Neural cell (in vitro differentiated cells): ENCODE results near the gene CPNE4. TPM values are rescaled to one million over a fixed set of nuclear protein-coding genes. Genes with fewer than 3 reads are reported as not detected.

Experiments
- H2AFZ ChIP-seq: fragments of 200-600, 300-800 bp; sonication (generic), shearing (Covaris generic); 2 replicates; pipeline ENCODE4 v1.6.0; 2014; ENCODE audit warnings: low read depth, mild to moderate bottlenecking, antibody characterized with exemption, low read length, moderate library complexity
- H3F3A ChIP-seq: fragments of 200-600 bp; shearing (Covaris generic); 2 replicates; pipeline ENCODE4 v1.6.1; 2016; ENCODE audit warnings: mild to moderate bottlenecking, moderate library complexity, mixed read lengths, antibody characterized with exemption, low read length; ENCODE audit not compliant: insufficient read depth, poor library complexity, severe bottlenecking
- H3K27ac ChIP-seq: fragments of 200-600, 300-800 bp; sonication (generic), shearing (Covaris generic); 2 replicates; pipeline ENCODE4 v1.5.1; 2014; ENCODE audit warnings: mild to moderate bottlenecking, low read length, moderate library complexity
- H3K27me3 ChIP-seq: fragments of 300-800, 200-600 bp; sonication (generic), shearing (Covaris generic); 2 replicates; pipeline ENCODE4 v1.6.0; 2014; ENCODE audit warnings: mild to moderate bottlenecking, low read depth, low read length, moderate library complexity; ENCODE audit not compliant: insufficient read depth
- H3K36me3 ChIP-seq: fragments of 300-800, 200-600 bp; sonication (generic), shearing (Covaris generic); 2 replicates; pipeline ENCODE4 v1.5.1; 2014; ENCODE audit warnings: mild to moderate bottlenecking, antibody characterized with exemption, low read length, moderate library complexity; ENCODE audit not compliant: insufficient read depth
- H3K4me2 ChIP-seq: fragments of 300-800, 200-600 bp; sonication (generic), shearing (Covaris generic); 2 replicates; pipeline ENCODE4 v1.6.0; 2014; ENCODE audit warnings: mild to moderate bottlenecking, low read length
- H3K4me3 ChIP-seq: fragments of 300-800, 200-600 bp; sonication (generic), shearing (Covaris generic); 2 replicates; pipeline ENCODE4 v1.5.1; 2014; ENCODE audit warnings: mild to moderate bottlenecking, low read length, moderate library complexity
- H3K79me2 ChIP-seq: fragments of 200-600 bp; shearing (Covaris generic); replicated peaks from 2 replicates; pipeline ENCODE4 v1.6.0; 2014; ENCODE audit warnings: mild to moderate bottlenecking, low read length, moderate library complexity; ENCODE audit not compliant: insufficient read depth
- H3K9ac ChIP-seq: fragments of 300-800, 200-600 bp; sonication (generic), shearing (Covaris generic); 2 replicates; pipeline ENCODE4 v1.6.1; 2016; ENCODE audit warnings: mild to moderate bottlenecking, low read length, mixed read lengths
- H3K9me2 ChIP-seq: fragments of 200-600 bp; shearing (Covaris generic); 2 replicates; pipeline ENCODE4 v1.6.1; 2016; ENCODE audit warnings: mild to moderate bottlenecking, low read length, mixed read lengths; ENCODE audit not compliant: insufficient read depth
- H3K9me3 ChIP-seq: fragments of 200-600, 300-800 bp; sonication (generic), shearing (Covaris generic); 2 replicates; pipeline ENCODE4 v1.6.1; 2016; ENCODE audit warnings: mild to moderate bottlenecking, mixed run types, low read length, moderate library complexity, mixed read lengths
- H4K20me1 ChIP-seq: fragments of 200-600 bp; shearing (Covaris generic); 2 replicates; pipeline ENCODE4 v1.6.1; 2016; ENCODE audit warnings: mild to moderate bottlenecking, mixed run types; ENCODE audit not compliant: insufficient read depth
- EP300 ChIP-seq: fragments of 450-650 bp; conservative IDR thresholded peaks from 2 replicates; pipeline ENCODE4 v1.6.1; 2014; ENCODE audit warnings: antibody characterized with exemption, mild to moderate bottlenecking, moderate library complexity; ENCODE audit not compliant: poor library complexity, severe bottlenecking
- EZH2 ChIP-seq: fragments of 200-600, 300-800 bp; shearing (Covaris generic), sonication (generic); IDR thresholded peaks from 2 replicates; pipeline ENCODE4 v1.6.1; 2014; ENCODE audit warnings: antibody characterized with exemption, low read length, borderline replicate concordance, mild to moderate bottlenecking; ENCODE audit not compliant: insufficient read depth, poor library complexity, severe bottlenecking
- MXI1 ChIP-seq: fragments of 450-650 bp; conservative IDR thresholded peaks from 2 replicates; pipeline ENCODE4 v1.6.1; 2014; ENCODE audit warnings: antibody characterized with exemption, mild to moderate bottlenecking; ENCODE audit not compliant: poor library complexity, severe bottlenecking
- POLR2AphosphoS5 ChIP-seq: IDR thresholded peaks from 2 replicates; pipeline ENCODE4 v1.6.1; 2012
- RAD21 ChIP-seq: fragments of 450-650 bp; conservative IDR thresholded peaks from 2 replicates; pipeline ENCODE4 v1.6.1; 2014; ENCODE audit warnings: antibody characterized with exemption, mild to moderate bottlenecking, moderate library complexity
- SMC3 ChIP-seq: fragments of 450-650 bp; conservative IDR thresholded peaks from 2 replicates; pipeline ENCODE4 v1.6.1; 2014; ENCODE audit warnings: antibody characterized with exemption, mild to moderate bottlenecking, moderate library complexity; ENCODE audit not compliant: poor library complexity
- TAF1 ChIP-seq: IDR thresholded peaks from 2 replicates; pipeline ENCODE4 v1.6.1; 2012; ENCODE audit warnings: low read depth
- polyA plus RNA-seq: library from polyadenylated mRNA; depleted of rRNA; stranded (reverse); fragments of >200 nt; gene quantifications from 2 replicates; pipeline ENCODE4 v1.2.3, GENCODE V29; 2014
- TF ChIP-seq, protein P1 (sequence below): fragments of 450-650 bp; IDR thresholded peaks from 2 replicates; pipeline ENCODE4 v1.5.1; 2014; ENCODE audit warnings: antibody characterized with exemption, mild to moderate bottlenecking, moderate library complexity; ENCODE audit not compliant: poor library complexity, severe bottlenecking
- TF ChIP-seq, protein P2 (sequence below): IDR thresholded peaks from 2 replicates; pipeline ENCODE4 v1.6.1; 2012; ENCODE audit warnings: borderline replicate concordance

Gene CPNE4
- polyA plus RNA-seq, 1 donor from 2014 or later = 0.59 TPM

DNA sequence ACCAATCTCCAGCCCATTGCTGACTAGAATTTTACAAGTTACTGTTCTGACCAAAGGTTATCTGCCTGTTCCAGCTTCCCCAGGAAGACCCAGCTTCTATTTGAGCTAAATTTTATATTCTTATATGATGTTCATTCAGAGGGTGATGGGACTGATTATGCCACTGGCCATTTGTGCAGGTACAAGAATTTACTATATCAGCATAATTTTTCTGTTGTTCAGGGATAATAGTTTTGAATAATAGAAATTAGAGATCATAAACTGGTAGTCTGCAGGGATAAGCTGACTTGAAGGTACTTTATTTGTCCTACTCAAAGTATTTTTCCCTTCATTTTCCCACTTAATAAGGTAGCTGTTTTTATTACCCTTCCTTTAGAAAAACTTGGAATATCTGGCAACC is 309.4 kb downstream of the CPNE4 start:
- Histone ChIP-seq H3K4me3 (no peak overlapping the region), H3K36me3 (no peaks in the 10 kb centered on the region), H3K9ac (no peak overlapping the region), H3K27ac (no peak overlapping the region), H4K20me1 (no peaks in the 10 kb centered on the region), H2AFZ (no peak overlapping the region), H3K27me3 (no peaks in the 10 kb centered on the region), H3K79me2 (no peaks in the 10 kb centered on the region), H3K9me3 (no peaks in the 10 kb centered on the region), H3K4me2 (no peak overlapping the region), H3K9me2 (no peaks in the 10 kb centered on the region), H3F3A (no peaks in the 10 kb centered on the region)
- TF ChIP-seq TAF1 = no peak
- TF ChIP-seq MXI1 = no peak
- no peak for TF ChIP-seq POLR2AphosphoS5

DNA sequence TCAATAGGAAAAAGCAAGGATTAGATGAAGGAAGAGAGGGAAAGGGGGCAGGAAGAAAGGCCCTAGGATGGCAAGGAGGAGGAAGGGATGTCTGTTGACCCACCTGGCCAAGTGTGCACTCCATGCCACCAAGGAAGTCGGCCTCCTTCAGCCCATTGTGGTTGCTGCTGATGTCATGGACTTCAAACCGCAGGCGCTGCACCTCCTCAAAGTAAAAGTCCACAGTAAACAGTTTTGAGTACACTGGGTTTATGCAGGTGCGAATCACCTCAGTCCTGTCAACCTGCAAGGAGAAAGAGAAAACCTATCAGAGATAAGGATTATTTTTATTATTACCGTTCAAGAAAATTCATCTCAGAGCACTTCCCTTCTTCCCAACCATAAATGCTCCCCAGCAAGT is 311.5 kb downstream of the CPNE4 start:
- H3K9me2 ChIP-seq = no peaks in the 10 kb centered on the region
- H3K79me2 ChIP-seq = no peaks in the 10 kb centered on the region
- no peak overlapping the region for H3K27ac ChIP-seq
- H3K4me2 ChIP-seq = no peak overlapping the region
- TF ChIP-seq RAD21 (no peak), POLR2AphosphoS5 (no peak), EZH2 (no peak), TAF1 (no peak), EP300 (no peak), SMC3 (no peak), MXI1 (no peak)
- TF ChIP-seq, protein P1, sequence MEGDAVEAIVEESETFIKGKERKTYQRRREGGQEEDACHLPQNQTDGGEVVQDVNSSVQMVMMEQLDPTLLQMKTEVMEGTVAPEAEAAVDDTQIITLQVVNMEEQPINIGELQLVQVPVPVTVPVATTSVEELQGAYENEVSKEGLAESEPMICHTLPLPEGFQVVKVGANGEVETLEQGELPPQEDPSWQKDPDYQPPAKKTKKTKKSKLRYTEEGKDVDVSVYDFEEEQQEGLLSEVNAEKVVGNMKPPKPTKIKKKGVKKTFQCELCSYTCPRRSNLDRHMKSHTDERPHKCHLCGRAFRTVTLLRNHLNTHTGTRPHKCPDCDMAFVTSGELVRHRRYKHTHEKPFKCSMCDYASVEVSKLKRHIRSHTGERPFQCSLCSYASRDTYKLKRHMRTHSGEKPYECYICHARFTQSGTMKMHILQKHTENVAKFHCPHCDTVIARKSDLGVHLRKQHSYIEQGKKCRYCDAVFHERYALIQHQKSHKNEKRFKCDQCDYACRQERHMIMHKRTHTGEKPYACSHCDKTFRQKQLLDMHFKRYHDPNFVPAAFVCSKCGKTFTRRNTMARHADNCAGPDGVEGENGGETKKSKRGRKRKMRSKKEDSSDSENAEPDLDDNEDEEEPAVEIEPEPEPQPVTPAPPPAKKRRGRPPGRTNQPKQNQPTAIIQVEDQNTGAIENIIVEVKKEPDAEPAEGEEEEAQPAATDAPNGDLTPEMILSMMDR = no peak
- TF ChIP-seq, protein P2, sequence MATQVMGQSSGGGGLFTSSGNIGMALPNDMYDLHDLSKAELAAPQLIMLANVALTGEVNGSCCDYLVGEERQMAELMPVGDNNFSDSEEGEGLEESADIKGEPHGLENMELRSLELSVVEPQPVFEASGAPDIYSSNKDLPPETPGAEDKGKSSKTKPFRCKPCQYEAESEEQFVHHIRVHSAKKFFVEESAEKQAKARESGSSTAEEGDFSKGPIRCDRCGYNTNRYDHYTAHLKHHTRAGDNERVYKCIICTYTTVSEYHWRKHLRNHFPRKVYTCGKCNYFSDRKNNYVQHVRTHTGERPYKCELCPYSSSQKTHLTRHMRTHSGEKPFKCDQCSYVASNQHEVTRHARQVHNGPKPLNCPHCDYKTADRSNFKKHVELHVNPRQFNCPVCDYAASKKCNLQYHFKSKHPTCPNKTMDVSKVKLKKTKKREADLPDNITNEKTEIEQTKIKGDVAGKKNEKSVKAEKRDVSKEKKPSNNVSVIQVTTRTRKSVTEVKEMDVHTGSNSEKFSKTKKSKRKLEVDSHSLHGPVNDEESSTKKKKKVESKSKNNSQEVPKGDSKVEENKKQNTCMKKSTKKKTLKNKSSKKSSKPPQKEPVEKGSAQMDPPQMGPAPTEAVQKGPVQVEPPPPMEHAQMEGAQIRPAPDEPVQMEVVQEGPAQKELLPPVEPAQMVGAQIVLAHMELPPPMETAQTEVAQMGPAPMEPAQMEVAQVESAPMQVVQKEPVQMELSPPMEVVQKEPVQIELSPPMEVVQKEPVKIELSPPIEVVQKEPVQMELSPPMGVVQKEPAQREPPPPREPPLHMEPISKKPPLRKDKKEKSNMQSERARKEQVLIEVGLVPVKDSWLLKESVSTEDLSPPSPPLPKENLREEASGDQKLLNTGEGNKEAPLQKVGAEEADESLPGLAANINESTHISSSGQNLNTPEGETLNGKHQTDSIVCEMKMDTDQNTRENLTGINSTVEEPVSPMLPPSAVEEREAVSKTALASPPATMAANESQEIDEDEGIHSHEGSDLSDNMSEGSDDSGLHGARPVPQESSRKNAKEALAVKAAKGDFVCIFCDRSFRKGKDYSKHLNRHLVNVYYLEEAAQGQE = no peak
- no peaks in the 10 kb centered on the region for H3F3A ChIP-seq
- no peak overlapping the region for H3K9ac ChIP-seq
- no peaks in the 10 kb centered on the region for H4K20me1 ChIP-seq
- no peak overlapping the region for H3K4me3 ChIP-seq
- no peak overlapping the region for H2AFZ ChIP-seq
- no peaks in the 10 kb centered on the region for H3K9me3 ChIP-seq
- H3K27me3 ChIP-seq = no peaks in the 10 kb centered on the region
- H3K36me3 ChIP-seq = no peaks in the 10 kb centered on the region

DNA sequence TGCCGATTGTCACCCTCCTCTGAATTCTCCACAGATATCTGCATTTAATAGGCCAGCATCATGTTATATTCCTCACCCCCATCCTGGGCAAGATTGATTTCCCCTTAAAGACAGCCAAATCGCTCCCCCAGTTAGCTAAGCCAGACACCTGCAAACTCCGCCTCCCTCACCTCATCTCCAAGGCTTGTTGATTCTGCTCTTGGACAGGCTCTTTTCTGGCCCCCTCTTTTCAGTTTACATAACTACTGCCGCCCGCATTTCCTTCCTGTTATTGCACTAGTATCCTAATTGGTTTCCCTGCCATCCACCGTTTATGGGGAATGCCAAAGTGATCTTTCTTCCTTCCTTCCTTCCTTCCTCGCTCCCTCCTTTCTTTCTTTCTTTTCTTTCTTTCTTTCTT is 317.3 kb downstream of the CPNE4 start:
- H3K4me2 ChIP-seq = no peak overlapping the region

More for the DNA sequence above, 317.3 kb downstream of the CPNE4 start:
- no peaks in the 10 kb centered on the region for H3K79me2 ChIP-seq
- no peaks in the 10 kb centered on the region for H3K9me3 ChIP-seq
- no peaks in the 10 kb centered on the region for H3F3A ChIP-seq
- H3K4me3 ChIP-seq = no peak overlapping the region
- no peaks in the 10 kb centered on the region for H3K9me2 ChIP-seq
- H4K20me1 ChIP-seq = no peaks in the 10 kb centered on the region
- no peak overlapping the region for H3K9ac ChIP-seq
- H3K36me3 ChIP-seq = no peaks in the 10 kb centered on the region
- no peaks in the 10 kb centered on the region for H3K27me3 ChIP-seq
- H3K27ac ChIP-seq = no peak overlapping the region
- no peak overlapping the region for H2AFZ ChIP-seq
- no peak for TF ChIP-seq RAD21
- TF ChIP-seq EZH2 = no peak
- no peak for TF ChIP-seq POLR2AphosphoS5
- TF ChIP-seq, protein P2 = no peak
- TF ChIP-seq TAF1 = no peak
- TF ChIP-seq, protein P1 = no peak
- TF ChIP-seq MXI1 = no peak
- TF ChIP-seq EP300 = no peak
- no peak for TF ChIP-seq SMC3
